ENCODE data around the gene SHC3.

SHC3 gene

DNA sequence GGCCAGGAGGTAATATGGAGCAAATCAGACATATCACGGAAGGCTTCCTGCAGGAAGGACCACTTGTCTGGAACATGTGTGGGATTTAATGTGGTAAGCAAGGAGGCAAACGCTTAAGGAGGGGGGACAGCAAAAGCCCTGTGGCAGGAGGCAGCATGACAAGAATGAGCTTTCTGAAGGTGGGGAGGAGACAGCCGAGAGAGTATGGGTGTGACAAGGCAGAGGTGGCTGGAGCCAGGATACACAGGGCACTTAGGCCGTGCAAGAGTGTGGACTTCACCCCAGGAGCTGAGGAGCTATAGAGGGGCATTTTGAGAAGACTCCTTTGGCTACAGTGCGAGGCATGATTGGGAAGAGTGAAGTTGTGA, 201.7 kb downstream of the SHC3 start:
- DNase-seq = no peak

DNA sequence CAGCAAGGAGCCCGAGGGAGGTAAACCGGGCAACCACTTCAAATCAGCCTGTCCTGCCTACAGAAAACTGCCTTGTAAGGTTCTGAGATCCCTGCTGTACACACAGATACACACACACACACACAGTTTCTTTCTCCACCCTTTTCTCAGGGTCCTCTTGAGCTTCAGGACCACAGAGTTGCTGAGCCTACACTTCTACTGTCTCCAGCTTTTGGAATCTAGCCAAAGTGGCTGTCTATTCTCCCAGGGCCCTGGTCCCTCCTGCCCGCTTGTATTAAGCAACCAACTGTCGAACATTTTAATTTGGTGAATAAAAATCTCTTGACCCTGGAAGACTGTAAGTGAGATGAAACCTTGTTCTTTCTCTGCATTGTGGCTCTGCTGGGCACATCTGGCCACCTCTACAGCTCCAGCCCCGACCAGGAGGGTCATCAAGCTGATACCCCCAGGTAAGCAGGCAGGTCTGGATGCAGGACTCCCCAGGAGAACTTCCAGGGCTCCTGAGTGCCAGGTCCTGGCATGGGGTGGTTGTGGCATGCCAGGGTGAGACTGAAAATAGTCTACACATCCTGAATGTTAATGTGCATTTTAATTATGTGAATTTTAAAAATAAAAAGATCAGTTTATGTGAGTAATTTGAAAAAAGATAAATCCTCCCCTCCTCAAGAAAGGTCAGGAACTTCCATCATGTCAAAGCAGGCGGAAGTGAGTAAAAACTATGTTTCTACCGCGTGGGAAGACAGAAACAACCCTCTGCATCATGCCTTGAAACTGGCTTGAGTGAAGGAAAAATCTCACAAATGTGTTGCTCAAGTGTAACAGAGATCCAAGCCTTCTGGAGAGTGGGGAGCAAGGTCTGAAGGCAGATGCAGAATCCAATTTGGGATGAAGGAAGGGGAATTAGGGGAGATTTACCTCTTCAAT, 202.4 kb downstream of the SHC3 start:
- DNase-seq = no peak

DNA sequence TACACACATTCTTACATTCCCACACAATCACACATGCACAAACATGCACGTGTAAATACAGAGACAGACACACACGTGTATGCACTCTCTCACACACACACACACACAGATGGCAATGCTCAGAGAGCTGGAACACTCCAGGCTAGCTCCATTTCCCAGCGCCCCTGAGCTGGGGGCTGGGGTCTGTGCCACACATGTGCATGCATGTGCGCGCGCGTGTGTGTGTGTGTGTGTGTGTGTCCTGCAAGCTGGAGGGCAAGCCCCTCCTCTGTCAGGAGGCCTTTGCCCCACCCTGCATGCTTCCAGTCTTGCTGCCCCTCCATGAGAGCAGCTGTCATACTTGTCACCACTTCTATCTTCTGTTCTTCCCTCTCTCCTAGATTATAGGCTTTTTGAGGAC, 204.0 kb downstream of the SHC3 start:
- no peak for DNase-seq

DNA sequence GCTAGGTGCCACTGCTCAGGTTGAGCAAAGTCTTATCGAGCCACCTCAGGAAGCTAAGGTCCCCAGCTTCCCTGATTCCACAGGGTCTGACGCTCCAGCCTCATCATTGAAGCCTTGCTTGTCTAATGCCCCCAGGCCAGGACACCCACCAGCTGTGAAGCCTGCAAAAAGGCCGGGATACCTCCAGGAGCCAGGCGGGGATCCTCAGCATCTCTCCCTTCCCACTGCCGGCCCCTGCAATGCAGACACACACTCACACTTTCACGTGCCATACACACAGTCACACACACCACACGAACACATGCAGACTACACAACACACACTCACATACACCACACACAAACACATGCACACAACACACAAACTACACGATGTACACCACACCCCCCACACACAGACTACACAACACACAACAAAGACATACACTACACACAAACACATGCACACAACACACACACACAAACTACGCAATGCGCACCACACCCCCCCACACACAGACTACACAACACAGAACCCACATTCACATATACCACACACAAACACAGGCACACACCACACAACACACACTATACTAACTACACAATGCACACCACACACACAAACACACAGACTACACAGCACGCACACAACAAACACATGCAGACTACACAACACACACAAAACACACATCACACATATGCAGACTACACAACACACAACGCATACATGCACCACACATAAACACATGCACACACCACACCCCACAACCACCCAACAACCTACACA, 205.2 kb downstream of the SHC3 start:
- no peak for DNase-seq

DNA sequence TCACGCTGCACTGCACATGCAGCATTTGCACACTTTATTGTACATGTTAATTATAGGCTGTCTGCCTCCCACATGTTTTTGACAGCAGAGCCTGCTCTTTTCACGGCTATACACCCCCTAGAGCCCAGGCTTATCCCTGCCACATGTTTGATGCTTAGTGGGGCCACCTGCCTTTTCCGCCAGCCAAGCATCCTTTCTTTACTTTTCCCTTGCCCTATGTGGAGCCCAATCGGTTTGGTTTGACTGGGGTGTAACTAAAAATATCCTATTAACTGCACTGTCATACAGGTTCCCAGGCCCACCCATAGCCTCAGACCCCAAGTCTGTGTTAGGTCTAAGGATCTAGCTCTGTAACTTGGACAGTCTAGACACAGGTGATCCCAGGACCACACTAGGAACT, 206.2 kb downstream of the SHC3 start:
- no peak for DNase-seq

DNA sequence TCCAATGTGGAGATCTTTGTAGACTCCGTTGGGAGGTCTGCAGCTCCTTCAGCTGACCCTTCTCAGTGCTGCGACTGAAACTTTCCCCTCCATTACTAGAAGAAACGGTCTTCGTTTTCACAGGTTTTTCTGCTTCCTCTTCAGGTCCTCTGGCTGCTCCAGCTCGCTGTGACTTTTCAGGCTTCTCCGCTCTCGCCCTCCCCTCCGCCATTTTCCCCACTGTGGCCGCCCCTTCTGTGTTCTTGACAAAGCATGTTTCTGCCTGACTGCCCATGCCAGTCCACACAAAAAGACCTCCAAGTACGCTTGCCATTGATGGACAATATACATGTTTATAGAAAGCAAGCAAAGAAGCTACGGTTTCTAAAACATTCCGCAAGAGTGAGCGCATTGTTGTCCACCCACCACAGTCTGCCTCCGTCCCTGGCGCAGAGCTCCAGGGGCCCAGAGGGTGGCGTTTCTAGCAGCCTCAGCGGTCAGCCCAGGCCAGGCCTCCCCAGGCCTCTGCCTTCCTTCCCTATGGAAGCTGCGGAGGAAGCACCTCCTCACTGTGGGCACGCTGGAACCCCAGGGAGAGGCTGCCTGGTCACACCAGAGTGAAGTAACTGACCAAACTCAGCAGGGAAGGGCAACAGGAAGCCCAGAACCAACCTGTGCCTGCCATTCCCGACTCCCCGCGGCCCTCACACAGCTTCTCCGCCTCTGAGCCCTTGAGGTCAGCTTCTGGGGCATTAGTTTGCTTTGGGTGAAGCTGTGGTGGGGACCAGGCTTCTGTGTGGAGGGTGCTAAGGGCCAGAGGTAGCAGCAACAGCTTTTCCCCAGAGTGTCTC, 207.3 kb downstream of the SHC3 start:
- no peak for DNase-seq

DNA sequence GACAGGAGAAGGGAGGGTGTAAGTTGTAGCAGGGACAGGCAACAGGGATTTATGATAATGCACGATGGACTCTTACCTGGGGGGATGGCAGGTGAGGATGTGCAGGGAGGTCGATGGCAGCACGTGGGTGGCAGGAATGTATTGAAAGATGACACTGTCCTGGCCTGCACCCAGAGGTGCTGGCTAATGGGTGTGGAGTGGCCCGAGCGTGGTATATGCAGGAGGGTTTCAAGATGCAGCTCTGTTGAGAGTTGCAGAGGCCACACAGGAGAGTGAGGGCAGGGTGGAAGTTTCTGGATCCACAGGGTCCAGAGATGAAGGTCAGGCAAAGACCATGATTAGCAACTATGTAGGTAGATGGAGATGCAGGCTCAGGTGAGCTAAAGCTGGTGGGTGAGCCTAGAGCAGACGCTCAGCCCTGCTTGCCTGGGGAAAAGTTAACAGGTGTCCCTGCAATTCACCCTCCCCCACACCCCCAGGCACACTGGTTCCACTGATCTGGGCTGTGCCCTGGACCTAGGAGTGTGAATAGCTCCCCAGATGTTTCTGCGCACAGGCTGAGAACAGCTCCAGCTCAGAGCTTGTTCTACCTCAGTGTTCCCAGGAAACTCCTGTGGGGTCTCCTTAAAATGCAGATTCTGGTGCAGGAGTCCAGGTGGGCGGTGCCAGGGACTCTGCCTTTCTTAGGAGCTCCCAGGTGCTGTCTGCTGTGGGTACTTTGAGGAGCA, 208.8 kb downstream of the SHC3 start:
- DNase-seq = no peak

DNA sequence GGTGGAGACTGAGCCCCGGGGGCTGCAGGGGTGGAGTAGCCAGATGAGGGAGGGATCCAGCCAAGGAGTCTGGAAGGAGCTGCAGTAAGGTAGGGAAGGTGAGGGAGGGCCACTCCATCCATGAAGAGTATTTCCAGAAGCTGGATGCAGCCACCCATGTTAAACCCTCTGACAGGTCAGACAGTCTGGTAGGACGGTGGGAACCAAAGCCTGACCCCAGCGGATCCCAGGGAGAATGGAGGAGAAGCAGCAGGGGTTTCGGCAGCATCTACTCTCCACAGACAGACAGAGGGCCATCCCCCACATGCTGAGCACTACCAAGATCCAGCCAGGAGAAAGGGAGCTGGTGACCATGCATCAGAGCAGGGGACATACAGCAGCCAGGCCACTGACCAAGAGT, 209.8 kb downstream of the SHC3 start:
- no peak for DNase-seq

DNA sequence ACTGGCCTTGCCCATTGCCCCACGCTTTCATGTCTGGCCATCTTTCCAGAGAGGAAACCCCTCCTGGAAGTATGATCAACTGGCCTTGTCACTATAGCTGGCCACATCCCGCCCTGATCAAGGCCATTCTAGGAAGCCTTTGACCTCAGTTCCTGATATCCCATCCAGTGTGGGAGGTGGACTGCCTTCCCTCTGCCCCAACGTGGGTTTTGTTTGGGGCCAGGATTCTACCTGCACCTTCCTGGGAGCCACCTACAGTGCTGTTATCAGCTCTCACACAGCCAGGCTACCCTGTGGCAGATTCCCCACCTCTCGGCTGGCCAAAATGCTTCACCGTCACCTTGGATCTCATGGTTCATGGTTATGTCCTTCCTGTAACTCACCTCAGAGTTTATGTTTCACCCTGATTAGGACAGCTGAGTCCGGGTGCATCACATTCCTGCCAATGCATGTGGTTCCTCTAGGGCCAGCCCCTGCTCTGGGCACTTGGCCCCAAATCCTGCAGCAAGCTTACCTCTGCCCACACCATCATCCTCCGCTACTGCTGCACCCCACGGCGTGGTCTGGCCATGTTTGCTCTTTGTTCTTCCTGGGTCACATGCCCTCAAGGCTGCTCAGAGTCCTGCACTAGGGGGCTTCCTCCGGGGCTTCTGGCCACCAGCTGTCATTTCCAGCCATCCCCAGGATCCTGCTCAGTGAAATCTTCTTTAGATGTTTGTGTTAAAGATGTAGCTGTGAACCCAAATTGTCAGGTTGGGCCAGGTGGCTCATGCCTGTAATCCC, 211.5 kb downstream of the SHC3 start:
- DNase-seq = no peak

DNA sequence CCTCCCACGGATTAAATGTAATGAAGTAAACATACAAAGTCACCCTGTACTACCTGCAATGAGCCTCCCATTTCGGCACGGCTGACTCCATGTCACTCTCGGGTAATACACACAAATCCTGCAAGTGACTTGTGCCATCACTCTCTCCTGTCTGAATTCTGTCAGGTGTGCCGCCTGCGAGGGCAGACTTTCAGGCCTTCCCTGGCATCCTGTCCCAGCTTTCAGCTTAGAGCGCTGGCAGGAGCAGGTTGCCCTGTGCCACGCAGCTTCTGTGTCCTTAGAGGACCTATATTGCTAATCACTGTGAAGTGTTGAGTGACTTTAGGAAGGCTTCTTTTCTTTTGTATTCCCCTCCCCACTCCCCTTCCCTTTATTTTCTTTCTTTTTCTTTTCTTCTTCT, 213.1 kb downstream of the SHC3 start:
- DNase-seq = no peak

DNA sequence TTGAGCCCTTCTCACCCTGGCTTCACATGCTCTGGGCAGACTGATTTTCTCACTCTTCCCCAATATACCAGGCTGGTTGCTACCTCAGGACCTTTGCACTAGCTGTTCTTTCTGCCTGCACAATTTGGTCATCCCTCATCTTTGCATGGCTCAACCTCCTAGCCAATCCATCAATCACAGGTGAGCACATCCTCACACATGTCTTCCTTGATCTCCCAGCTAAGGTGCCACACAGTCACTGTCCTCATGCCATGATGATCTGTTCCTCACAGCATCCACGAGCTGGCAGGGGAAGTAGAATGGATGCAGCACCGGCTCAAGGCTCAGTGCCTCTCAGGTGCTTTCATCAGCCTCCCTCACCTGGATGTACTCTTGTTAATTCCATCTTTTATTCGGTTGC, 218.0 kb downstream of the SHC3 start:
- DNase-seq = no peak

DNA sequence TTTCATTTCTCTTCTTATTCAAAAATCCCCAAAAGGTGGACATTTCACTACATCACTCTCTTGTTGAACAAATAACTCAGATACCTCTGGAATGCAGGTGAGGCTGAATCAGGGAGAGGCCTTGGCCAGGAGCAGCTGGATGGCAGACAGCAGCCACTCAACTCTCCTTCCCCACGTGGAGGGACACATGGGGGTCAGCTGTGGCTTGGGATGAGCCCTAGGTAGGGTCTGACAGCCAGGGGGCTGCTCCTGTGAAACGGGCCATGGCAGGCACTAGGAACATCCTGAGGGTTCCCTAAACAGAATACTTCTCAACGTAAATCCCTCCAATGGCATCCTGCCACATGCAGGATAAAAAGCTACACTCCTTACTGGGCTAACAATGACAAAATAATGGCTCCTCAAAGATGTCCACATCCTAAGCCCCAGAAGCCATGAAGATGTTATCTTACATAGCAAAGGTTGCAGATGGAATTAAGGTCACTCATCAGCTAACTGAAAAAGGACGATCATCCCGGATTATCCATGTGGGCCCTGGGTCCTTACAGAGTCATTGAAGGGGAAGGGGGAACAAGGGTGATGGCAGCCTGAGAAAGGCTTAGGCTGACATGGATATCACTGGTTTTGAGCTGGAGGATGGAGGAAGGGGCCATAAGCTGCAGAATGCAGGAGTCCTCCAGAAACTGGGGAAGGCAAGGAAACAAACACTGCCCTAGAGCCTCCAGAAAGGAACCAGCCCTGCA, 218.7 kb downstream of the SHC3 start:
- no peak for DNase-seq

DNA sequence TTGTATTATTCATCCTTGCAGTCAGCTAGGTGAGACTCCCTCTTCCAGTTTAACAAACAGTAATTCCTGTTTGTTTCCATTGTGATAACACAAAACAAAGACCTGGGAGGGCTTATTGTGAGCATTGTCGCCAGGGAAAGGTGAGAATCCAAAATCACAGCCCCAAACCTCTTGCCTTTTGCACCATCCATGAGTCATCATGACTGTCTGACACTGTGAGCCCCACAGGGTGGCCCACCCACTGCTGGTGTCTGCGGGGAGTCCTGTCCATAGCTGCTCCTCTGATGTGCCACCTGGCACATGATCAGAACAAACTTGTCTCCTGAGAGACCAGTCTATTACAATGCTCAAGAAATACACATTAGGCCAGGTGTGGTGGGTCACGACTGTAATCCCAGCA, 221.1 kb downstream of the SHC3 start:
- DNase-seq = no peak

Measured in cortex of kidney (tissue), 1 donor.